Spleen (tissue), 7 donors: Measurements from ENCODE around the gene FOXE3.

Source experiments
- POLR2A ChIP-seq, 3 donors: fragments of 450-650 bp; IDR thresholded peaks; one replicate each; pipeline ENCODE4 v1.5.1; 2017; ENCODE audit warnings: antibody characterized with exemption in 3 of 3, mild to moderate bottlenecking in 1 of 3
- POLR2AphosphoS5 ChIP-seq, 3 donors: sonication (generic); formaldehyde crosslinking; IDR thresholded peaks; one replicate each; pipeline ENCODE4 v1.5.1; 2017; ENCODE audit warnings: antibody characterized with exemption in 3 of 3
- TF ChIP-seq, protein P1 (sequence below), 11 experiments: fragments of 200-600 bp in 7 of 11; fragments of 450-650 bp in 4 of 11; sonication (generic) in 4 of 11; IDR thresholded peaks in 8 of 11; conservative IDR thresholded peaks in 3 of 11; 1 replicate in 7 of 11; 2 replicates in 4 of 11; pipeline versions ENCODE4 v1.4.0 to v1.8.0; 2016 to 2021; ENCODE audit warnings: antibody characterized with exemption in 11 of 11, inconsistent platforms in 4 of 11, mild to moderate bottlenecking in 1 of 11
- donor health status: DM: no; HTN: no; CAD: no; lungs with moderate emphysema.
- donor health status: DM: no; HTN: no; CAD: no.
- donor health status: DM: no; HTN: no; CAD: no.

GRCh38 chr1:47420547-47420946 is 4.5 kb downstream of the FOXE3 start:
- TF ChIP-seq, protein P1, sequence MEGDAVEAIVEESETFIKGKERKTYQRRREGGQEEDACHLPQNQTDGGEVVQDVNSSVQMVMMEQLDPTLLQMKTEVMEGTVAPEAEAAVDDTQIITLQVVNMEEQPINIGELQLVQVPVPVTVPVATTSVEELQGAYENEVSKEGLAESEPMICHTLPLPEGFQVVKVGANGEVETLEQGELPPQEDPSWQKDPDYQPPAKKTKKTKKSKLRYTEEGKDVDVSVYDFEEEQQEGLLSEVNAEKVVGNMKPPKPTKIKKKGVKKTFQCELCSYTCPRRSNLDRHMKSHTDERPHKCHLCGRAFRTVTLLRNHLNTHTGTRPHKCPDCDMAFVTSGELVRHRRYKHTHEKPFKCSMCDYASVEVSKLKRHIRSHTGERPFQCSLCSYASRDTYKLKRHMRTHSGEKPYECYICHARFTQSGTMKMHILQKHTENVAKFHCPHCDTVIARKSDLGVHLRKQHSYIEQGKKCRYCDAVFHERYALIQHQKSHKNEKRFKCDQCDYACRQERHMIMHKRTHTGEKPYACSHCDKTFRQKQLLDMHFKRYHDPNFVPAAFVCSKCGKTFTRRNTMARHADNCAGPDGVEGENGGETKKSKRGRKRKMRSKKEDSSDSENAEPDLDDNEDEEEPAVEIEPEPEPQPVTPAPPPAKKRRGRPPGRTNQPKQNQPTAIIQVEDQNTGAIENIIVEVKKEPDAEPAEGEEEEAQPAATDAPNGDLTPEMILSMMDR (IDR thresholded peaks at IDR 0.05 in 8 of 11, conservative IDR thresholded peaks at IDR 0.05 in 3 of 11) = no peak
- TF ChIP-seq POLR2AphosphoS5 (IDR thresholded peaks at IDR 0.05) (no peak), POLR2A (IDR thresholded peaks at IDR 0.05) (no peak)
